ENCODE results near the gene CEP170B. TPM values are rescaled to one million over a fixed set of nuclear protein-coding genes. Genes with fewer than 3 reads are reported as not detected.

CEP170B gene
- total and polyA plus RNA-seq, 3 donors from 2014 or later = 33.9 to 79.7 (median 73.9) TPM

DNA sequence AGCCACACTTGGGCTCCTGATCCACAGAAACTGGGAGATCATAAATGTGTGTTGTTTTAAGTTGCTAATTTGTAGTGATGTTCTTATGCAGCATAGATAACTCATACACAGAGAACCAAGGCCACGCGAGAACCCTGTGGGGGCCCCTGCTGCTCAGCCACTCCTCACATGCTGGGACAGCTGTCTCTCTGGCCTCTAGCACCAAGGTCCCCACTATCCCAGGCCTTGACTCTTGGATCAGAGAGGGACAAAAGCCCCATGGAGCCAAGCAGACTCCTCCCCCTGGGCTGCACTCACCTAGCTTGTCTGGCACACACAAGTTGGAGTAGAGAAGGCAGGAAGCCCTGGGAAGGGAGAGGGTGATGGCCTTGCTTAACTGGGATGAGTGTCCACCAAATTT, 70.9 kb downstream of the CEP170B start:
- no peak overlapping the region for H3K27ac ChIP-seq
- intact Hi-C loops (cut with DNase I; ENCODE audit: low total_unique reads) = no loop called here
- H3K36me3 ChIP-seq (ENCODE audit: low read depth, missing control alignments) = no peaks in the 10 kb centered on the region
- no peak for DNase-seq
- no peaks in the 10 kb centered on the region for H3K9me3 ChIP-seq
- H3K4me3 ChIP-seq = no peak overlapping the region
- H3K4me1 ChIP-seq = peaks cover 6% of the 10 kb centered on the region
- 50 to 73% methylated on average over 2 of the region's 2 CpGs for WGBS, 2 donors
- TF ChIP-seq CTCF (IDR thresholded peaks at IDR 0.05) (no peak), POLR2A (IDR thresholded peaks at IDR 0.05) (no peak)
- no peaks in the 10 kb centered on the region for H3K27me3 ChIP-seq

GRCh38 chr14:104936361-104937155, 71.5 kb downstream of the CEP170B start:
- H3K36me3 ChIP-seq (ENCODE audit: low read depth, missing control alignments) = no peaks in the 10 kb centered on the region
- DNase-seq = no peak
- no peak overlapping the region for H3K4me3 ChIP-seq
- H3K27me3 ChIP-seq = no peaks in the 10 kb centered on the region
- H3K27ac ChIP-seq = no peak overlapping the region
- TF ChIP-seq CTCF (IDR thresholded peaks at IDR 0.05) (no peak), POLR2A (IDR thresholded peaks at IDR 0.05) (no peak)
- no peaks in the 10 kb centered on the region for H3K9me3 ChIP-seq
- intact Hi-C loops (cut with DNase I; ENCODE audit: low total_unique reads) = no loop called here
- 63 to 72% methylated on average over 6 to 10 of the region's 10 CpGs for WGBS, 2 donors
- H3K4me1 ChIP-seq = peaks cover 6% of the 10 kb centered on the region

DNA sequence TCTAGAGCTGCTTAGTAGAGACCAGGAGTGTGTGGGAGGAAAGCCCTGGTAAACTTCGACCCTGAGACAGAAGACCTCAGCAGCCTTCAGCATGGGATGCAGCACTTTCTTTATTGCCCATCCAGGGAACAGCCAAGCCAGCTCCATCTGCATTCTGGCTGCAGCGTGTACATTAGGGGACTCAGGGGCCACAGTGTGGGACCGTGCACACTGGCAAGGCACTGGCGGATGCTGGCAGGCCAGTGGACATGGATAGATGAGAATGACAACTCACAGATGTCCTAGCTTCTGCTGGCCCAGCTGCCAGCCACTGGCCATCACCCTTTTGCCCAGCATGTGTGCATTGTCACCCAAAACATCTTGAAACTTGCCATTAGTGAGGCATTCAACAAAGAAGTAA, 72.1 kb downstream of the CEP170B start:
- H3K27me3 ChIP-seq = no peaks in the 10 kb centered on the region
- TF ChIP-seq POLR2A (IDR thresholded peaks at IDR 0.05) (no peak), CTCF (IDR thresholded peaks at IDR 0.05) (no peak)
- H3K36me3 ChIP-seq (ENCODE audit: low read depth, missing control alignments) = no peaks in the 10 kb centered on the region
- H3K9me3 ChIP-seq = no peaks in the 10 kb centered on the region
- intact Hi-C loops (cut with DNase I; ENCODE audit: low total_unique reads) = no loop called here
- H3K4me3 ChIP-seq = no peak overlapping the region
- peaks cover 6% of the 10 kb centered on the region for H3K4me1 ChIP-seq
- DNase-seq = no peak
- WGBS, 2 donors = 60 to 77% methylated on average over 1 to 4 of the region's 4 CpGs
- no peak overlapping the region for H3K27ac ChIP-seq

DNA sequence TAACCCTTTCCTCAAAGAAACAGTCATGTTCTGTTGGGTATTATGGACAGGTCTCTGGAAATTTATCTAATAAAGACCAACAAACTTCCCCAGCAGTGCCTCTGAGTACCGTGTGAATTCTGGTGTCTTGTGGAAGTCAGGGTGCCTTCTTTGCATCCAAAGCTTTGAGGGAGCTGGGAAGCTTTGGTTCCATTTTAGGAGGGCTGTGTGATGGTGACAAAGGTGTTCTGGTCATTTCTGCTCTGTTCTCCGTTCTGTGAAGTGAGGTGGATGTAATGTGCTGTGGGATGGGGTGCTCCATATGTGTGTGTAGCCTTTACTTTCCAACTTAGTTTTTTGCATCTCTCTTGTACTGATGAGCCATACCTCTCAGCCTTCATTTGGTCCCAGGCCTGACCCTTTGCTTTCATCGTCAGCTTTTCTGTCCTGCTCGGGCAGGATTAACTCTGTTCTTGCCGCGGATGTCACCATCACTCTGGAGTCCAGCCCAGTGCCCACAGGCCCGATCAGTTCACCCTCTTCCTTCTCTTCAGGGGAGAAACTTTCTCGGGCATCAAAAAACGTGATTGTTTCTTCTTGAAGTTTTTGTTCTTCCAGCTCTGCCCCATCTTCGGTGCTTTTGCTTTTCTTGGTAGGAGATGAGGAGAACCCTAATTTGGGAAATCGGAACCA, 72.8 kb downstream of the CEP170B start:
- no peaks in the 10 kb centered on the region for H3K36me3 ChIP-seq (ENCODE audit: low read depth, missing control alignments)
- no peaks in the 10 kb centered on the region for H3K9me3 ChIP-seq
- no peak overlapping the region for H3K27ac ChIP-seq
- no peaks in the 10 kb centered on the region for H3K27me3 ChIP-seq
- peaks cover 1% of the 10 kb centered on the region for H3K4me1 ChIP-seq
- 83 to 86% methylated on average over 11 of the region's 11 CpGs for WGBS, 2 donors
- TF ChIP-seq CTCF (IDR thresholded peaks at IDR 0.05) (no peak), POLR2A (IDR thresholded peaks at IDR 0.05) (no peak)
- intact Hi-C loops (cut with DNase I; ENCODE audit: low total_unique reads) = no loop called here
- no peak overlapping the region for H3K4me3 ChIP-seq
- DNase-seq = no peak

All from testis (tissue), 3 donors.